HG03378 (cell line): ENCODE results near the gene UMAD1.

Experiments
- ATAC-seq: cut with Tn5 transposase; IDR thresholded peaks from one replicate; pipeline ENCODE4 v1.9.1; 2021; ENCODE audit warnings: mild to moderate bottlenecking, moderate library complexity; ENCODE audit not compliant: unreplicated experiment

UMAD1 gene

DNA sequence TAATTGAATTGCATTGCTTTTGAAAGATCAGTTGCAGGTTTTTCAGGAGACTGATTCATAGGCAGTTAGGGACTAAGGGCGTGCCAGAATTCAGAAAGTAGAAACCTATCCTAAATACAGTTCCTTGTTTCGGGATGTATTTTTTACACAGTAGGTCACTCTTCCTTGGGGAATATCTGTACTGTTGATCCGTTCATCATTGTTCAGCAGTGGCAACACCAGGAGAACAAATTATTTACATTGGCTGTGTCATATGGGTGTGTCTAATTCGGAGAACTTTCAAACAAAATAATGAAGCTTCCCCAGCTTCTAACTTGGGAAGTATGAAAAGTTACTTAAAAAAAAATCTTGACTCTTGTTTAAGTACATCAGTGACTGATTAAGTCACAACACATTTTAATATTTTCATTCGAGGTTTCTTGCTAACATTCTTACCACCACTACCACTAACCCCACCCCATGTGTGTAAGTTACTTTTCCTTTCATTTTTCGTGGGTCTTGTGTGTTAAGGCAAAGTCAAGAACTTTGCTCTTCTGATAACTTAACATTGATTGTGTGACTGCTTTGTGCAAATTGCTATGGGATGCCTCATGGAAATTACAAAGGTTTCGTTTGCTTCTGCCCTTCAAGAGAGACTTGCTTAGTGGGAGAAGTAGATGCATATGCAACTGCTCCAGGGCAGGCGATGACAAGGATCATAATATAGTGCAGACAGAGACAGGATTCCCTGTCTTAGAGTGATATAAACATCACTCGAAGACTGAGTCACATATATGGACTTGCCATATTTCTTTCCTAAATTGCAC is 121.6 kb downstream of the UMAD1 start:
- ATAC-seq: peak; percentile 55

GRCh38 chr7:7764520-7765396 is 124.2 kb downstream of the UMAD1 start:
- no peak for ATAC-seq

GRCh38 chr7:7765422-7765821 is 124.9 kb downstream of the UMAD1 start:
- peak; percentile 78 for ATAC-seq

DNA sequence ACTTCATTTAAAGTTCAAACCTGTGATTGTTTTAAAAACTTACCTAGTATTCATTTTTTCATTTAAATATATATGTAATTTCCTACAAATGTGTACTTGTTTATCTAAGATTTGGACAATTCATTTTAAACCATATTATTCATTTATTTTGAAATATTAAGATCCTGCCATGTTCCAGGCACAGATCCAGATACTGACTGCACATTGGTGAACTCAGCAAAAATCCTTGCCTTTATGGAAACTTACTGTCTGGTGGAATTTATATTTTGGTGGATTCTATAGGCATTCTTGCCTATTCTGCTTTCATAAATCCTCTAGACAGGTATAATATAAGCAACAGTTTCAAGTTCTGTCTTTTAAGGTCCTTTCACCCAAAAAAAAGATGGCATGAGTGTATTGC is 126.1 kb downstream of the UMAD1 start:
- no peak for ATAC-seq

- no peak for ATAC-seq
Measured at GRCh38 chr7:7768977-7769709, 128.6 kb downstream of the UMAD1 start.

DNA sequence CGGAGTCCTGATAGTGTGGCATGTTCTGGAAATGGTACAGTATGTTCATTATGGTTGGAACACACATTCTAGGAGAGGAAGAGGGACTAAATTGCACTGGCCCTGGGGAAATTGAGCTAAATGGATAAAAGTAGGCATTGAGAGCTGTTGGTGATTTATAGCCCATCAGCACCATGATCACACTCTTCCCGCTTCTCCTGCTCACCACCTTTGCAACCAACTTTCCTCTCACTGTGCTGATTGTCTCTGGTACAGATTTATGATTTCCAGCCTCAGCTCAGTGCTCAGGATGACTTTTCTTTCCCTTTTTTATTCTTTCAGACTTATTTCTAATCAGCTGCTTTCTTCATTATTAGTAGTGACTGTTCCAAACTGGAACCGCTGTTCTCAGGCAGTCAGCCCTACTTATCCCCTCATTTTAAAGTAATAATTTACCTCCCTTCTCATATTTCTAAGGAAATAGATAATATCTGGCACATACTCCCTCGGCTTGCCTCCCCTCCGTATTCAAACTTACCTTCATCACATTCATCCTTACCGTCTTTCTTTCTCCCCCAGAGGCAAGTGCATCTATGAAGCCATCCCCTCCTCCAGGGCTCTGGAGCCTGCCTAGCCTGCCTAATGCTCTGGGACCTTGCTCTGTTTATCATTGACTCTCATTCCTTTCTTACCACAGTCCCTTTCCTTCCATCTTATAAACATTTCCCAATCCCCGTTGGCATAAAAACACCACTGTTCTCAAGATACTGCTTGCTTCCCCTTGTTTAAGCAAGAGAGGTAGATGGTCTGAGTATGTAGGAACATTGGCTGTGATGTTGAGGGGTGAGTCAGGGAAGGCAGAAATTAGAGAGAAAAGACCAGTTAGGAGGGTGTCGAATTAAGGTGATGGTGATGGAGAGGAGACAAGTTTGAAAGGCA is 129.4 kb downstream of the UMAD1 start:
- ATAC-seq: no peak

GRCh38 chr7:7771452-7771851 is 130.9 kb downstream of the UMAD1 start:
- no peak for ATAC-seq

DNA sequence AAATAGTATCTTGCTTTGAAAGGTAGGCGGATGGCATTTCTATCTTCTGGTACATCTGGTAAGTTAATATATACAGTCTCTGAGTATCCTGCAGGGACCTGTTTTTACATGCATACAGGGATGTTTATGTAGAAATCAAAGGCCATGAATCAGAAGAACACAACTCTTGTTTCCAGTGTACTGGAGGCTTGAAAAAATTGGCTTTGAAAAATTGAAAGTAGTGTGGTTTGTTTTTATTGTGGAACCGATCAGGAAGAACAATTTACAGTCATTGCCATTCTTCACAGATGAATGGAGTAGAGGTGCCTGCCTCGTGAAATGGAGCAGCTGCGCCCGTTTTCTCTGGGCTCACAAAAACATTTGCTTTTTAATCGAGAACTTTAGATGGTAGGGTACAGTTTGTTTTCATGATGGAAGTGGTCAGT is 131.9 kb downstream of the UMAD1 start:
- peak; percentile 44 for ATAC-seq

DNA sequence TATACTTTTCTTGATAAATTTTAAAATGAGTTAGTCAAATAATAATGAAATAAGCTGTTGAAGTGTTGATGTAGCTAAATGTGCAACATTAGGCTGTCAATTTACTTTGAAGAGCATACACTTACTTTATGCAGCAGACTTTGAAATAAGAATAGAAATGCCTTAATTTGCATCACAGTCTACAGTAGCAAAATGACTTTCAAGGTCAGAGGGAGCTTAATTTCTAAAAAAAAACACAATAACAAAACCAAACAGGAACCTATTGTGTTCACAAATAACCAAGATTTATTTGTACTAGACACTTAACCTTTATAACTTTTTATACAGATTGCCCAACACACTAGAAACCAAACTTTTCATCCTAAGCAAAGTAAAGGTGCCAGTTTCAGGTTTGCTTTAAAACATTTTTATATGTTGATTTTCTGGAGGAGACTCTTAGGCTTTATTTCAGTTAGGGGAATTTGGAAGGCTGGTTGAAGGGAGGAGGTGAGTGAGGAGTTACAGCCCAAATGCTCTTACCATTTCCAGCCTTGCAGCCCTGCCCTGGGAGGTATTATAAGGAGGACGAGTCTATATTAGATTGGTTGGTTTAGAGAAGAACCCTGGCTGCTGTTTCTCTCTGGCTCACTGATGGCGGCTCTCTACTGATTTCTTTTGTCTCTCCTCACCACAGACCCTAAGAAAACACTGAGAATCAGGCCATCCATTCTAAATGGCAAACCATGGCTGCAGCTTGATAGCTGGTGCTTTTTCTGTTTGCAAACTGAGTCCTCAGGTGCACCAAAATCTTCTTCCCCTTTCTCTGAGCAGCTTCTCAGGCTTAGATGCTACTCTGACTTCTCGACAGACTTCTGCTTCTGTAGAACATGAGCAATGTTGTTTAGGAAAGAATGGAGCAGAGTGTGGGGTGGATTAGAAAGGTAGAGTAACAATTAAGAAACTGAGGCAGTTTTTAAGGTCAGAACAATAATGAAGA is 133.1 kb downstream of the UMAD1 start:
- peak; percentile 64 for ATAC-seq

GRCh38 chr7:7779888-7780287 is 139.3 kb downstream of the UMAD1 start:
- no peak for ATAC-seq

DNA sequence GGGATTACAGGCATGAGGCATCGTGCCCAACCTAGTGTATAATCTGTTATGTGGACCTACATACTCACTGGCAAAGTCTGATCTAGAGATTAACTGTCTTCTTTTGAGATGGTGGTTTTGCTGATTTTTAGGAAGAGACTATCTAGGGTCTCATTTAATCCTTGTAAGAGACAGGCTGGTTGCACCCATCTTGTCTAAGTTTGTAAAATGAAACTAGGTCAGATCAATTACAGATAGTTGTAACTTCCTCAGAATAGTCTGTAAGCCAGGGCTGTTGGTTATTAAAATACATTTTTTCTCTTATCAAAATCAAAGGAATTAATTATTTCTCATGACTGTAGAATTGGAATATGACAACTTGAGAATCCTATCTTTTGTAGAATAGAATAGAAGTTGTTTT is 142.4 kb downstream of the UMAD1 start:
- ATAC-seq: no peak

DNA sequence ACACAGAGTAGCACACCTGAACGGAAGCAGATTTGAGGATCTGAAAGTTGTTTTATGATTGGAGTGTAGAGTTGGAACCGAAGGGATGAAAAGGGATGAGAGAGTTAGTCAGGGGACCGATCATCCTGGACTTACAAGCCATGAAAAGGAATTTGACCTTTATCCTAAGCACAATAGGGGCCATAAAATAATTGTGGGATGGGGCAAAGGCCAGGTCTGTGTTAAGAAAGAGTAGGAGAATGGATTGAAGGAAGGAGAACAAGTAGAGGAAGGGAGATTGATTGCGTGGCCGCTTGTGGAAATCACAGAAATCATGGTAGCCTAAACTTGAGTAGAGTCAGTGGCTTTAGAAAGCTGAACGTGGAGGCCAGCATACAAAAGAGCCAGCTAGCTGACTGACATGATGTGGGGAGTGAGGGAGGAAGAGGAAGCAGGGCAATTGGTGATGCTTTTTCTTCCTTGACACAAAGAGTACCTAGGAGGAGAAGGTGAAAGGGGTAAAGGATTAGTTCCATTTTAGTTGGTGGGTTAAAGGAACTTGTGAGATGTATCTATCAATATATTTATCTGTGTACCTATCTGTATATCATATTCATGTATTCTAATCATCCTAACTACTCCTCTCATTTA is 144.9 kb downstream of the UMAD1 start:
- no peak for ATAC-seq

- ATAC-seq: no peak
Measured at GRCh38 chr7:7786595-7786994, 146.0 kb downstream of the UMAD1 start.

GRCh38 chr7:7789551-7789988 is 149.0 kb downstream of the UMAD1 start:
- peak; percentile 95 for ATAC-seq

- ATAC-seq: no peak
Measured at GRCh38 chr7:7790041-7790741, 149.6 kb downstream of the UMAD1 start.

DNA sequence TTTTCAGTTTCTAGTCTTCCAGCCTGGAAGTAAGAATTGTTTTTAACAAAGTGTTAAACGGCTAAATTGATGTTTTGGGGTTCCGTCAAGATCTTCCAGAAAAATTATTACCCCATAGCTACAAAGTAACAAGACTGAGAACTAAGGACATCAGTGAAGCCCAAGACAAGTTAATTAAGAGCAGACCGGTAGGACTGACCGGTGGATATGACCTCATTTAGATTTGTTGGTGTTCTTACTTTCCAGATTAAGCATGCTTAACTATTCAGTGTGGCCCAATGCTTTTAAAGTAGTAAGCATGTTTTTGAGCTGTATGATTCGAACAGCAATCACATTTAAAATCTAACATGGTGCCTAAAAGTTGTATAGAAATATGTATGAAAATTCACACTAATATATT is 151.0 kb downstream of the UMAD1 start:
- ATAC-seq: no peak

DNA sequence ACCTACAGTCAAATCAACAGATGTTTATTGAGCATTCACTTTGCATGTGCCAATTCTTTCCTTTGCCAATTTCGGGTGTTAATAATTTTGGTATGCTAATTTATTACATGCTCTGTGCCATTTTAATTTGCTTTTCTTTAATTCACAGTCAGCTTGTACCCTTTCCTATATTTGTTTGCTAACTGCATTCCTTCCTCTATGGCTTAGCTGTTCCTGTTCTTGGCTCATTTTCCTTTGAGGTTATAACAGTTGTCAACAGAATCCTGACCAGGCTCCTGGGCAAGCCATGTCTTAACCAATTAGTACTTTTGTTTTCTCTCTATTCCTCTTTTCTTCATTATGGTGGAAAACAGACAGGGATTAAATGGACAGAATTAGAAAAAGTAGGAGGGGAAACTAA is 151.5 kb downstream of the UMAD1 start:
- no peak for ATAC-seq

- ATAC-seq: no peak
Measured at GRCh38 chr7:7793249-7793648, 152.7 kb downstream of the UMAD1 start.
